Neural progenitor cell (in vitro differentiated cells): ENCODE results near the gene LMBRD2. TPM values are rescaled to one million over a fixed set of nuclear protein-coding genes. Genes with fewer than 3 reads are reported as not detected.

Source experiments
- DNase-seq: peaks from one replicate; pipeline ENCODE4 v3.0.0-alpha.2; 2016; ENCODE audit warnings: low spot score
- H2AFZ ChIP-seq: fragments of 200-600 bp; sonication (generic); replicated peaks from 2 replicates; pipeline ENCODE4 v1.6.1; 2016; ENCODE audit warnings: antibody characterized with exemption
- H3F3A ChIP-seq: fragments of 200-600 bp; sonication (generic); 2 replicates; pipeline ENCODE4 v1.6.1; 2016; ENCODE audit warnings: antibody characterized with exemption, low read depth
- H3K27ac ChIP-seq: fragments of 200-600 bp; sonication (generic); 2 replicates; pipeline ENCODE4 v1.5.1; 2016; ENCODE audit warnings: mild to moderate bottlenecking
- H3K27me3 ChIP-seq: fragments of 200-600 bp; sonication (generic); 2 replicates; pipeline ENCODE4 v1.6.1; 2016; ENCODE audit warnings: mild to moderate bottlenecking, moderate library complexity
- H3K36me3 ChIP-seq: fragments of 200-600 bp; sonication (generic); 2 replicates; pipeline ENCODE4 v1.5.1; 2016
- H3K4me1 ChIP-seq: fragments of 200-600 bp; sonication (generic); 2 replicates; pipeline ENCODE4 v1.6.1; 2016; ENCODE audit warnings: mixed run types
- H3K4me2 ChIP-seq: fragments of 200-600 bp; sonication (generic); 2 replicates; pipeline ENCODE4 v1.6.1; 2016
- H3K4me3 ChIP-seq: fragments of 200-600 bp; sonication (generic); 2 replicates; pipeline ENCODE4 v1.5.1; 2016
- H3K79me2 ChIP-seq: fragments of 200-600 bp; sonication (generic); 2 replicates; pipeline ENCODE4 v1.6.1; 2016; ENCODE audit warnings: low read depth
- H3K9ac ChIP-seq: fragments of 200-600 bp; sonication (generic); 2 replicates; pipeline ENCODE4 v1.6.1; 2016
- H3K9me3 ChIP-seq: fragments of 200-600 bp; sonication (generic); 2 replicates; pipeline ENCODE4 v1.5.1; 2016; ENCODE audit warnings: low read depth
- H4K20me1 ChIP-seq: fragments of 200-600 bp; sonication (generic); 2 replicates; pipeline ENCODE4 v1.6.1; 2016; ENCODE audit warnings: low read depth
- H3K27ac Mint-ChIP-seq: 3 replicates; pipeline ENCODE4 v1.8.0; 2021; ENCODE audit warnings: mixed read lengths
- H3K27me3 Mint-ChIP-seq: 2 replicates; pipeline ENCODE4 v1.8.0; 2022; ENCODE audit warnings: low read depth, mild to moderate bottlenecking, inconsistent platforms, moderate library complexity, mixed read lengths; ENCODE audit not compliant: insufficient read depth
- H3K36me3 Mint-ChIP-seq: 3 replicates; pipeline ENCODE4 v1.8.0; 2021; ENCODE audit warnings: mixed read lengths
- H3K4me1 Mint-ChIP-seq: 3 replicates; pipeline ENCODE4 v1.8.0; 2021; ENCODE audit warnings: mixed read lengths
- H3K4me3 Mint-ChIP-seq: 3 replicates; pipeline ENCODE4 v1.8.0; 2021; ENCODE audit warnings: mild to moderate bottlenecking, moderate library complexity, mixed read lengths
- H3K9me3 Mint-ChIP-seq: 3 replicates; pipeline ENCODE4 v1.8.0; 2020; ENCODE audit warnings: mixed read lengths
- EZH2 ChIP-seq: fragments of 200-600 bp; sonication (generic); IDR thresholded peaks from 2 replicates; pipeline ENCODE4 v1.6.1; 2017; ENCODE audit warnings: antibody characterized with exemption, mild to moderate bottlenecking, moderate library complexity
- EZH2phosphoT487 ChIP-seq: fragments of 200-600 bp; sonication (generic); IDR thresholded peaks from 2 replicates; pipeline ENCODE4 v1.6.1; 2017; ENCODE audit warnings: antibody characterized with exemption
- total RNA-seq: library from RNA; depleted of rRNA; stranded (reverse); fragments of >200 nt; gene quantifications from 2 replicates; pipeline ENCODE4 v1.2.3, GENCODE V29; 2015; ENCODE audit warnings: low replicate concordance
- TF ChIP-seq, protein P1 (sequence below): fragments of 200-600 bp; sonication (generic); IDR thresholded peaks from 2 replicates; pipeline ENCODE4 v1.5.1; 2017; ENCODE audit warnings: antibody characterized with exemption, mild to moderate bottlenecking

The LMBRD2 gene
- total RNA-seq, 1 donor from 2014 or later: 11.8 TPM

DNA sequence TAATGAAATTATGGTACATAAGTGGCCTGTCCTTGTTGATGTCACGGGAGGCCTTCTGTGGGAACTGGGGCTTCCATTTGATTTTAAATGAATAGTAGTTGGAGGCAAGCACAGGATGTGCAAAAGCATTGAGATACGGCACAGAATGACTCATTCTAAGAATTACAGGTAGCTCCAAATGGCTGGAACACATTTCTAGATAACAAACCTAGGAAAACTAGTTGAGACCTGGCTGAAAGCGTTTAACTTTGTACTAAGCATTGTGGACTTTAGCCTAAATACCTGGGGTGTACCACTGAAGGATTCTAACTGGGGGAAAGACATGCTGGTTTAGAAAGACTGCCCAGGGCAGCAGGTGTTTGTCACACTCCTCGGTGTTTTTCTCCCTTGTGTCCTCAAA, 9.7 kb upstream of the LMBRD2 start:
- Mint-ChIP-seq H3K27me3 (no peaks in the 10 kb centered on the region), H3K4me3 (no peak overlapping the region), H3K36me3 (peaks cover 45% of the 10 kb centered on the region), H3K9me3 (no peaks in the 10 kb centered on the region), H3K27ac (no peak overlapping the region), H3K4me1 (peaks cover 3% of the 10 kb centered on the region)
- no peaks in the 10 kb centered on the region for H3F3A ChIP-seq
- no peaks in the 10 kb centered on the region for H3K9me3 ChIP-seq
- H3K27ac ChIP-seq: no peak overlapping the region
- peaks cover 9% of the 10 kb centered on the region for H3K36me3 ChIP-seq
- no peak overlapping the region for H3K4me2 ChIP-seq
- H4K20me1 ChIP-seq: peaks cover 27% of the 10 kb centered on the region
- H3K9ac ChIP-seq: no peak overlapping the region
- H3K27me3 ChIP-seq: no peaks in the 10 kb centered on the region
- no peak overlapping the region for H3K4me3 ChIP-seq
- H3K79me2 ChIP-seq: peaks cover 94% of the 10 kb centered on the region
- H2AFZ ChIP-seq: no peak overlapping the region
- TF ChIP-seq EZH2phosphoT487 (no peak), EZH2 (no peak)
- TF ChIP-seq, protein P1, sequence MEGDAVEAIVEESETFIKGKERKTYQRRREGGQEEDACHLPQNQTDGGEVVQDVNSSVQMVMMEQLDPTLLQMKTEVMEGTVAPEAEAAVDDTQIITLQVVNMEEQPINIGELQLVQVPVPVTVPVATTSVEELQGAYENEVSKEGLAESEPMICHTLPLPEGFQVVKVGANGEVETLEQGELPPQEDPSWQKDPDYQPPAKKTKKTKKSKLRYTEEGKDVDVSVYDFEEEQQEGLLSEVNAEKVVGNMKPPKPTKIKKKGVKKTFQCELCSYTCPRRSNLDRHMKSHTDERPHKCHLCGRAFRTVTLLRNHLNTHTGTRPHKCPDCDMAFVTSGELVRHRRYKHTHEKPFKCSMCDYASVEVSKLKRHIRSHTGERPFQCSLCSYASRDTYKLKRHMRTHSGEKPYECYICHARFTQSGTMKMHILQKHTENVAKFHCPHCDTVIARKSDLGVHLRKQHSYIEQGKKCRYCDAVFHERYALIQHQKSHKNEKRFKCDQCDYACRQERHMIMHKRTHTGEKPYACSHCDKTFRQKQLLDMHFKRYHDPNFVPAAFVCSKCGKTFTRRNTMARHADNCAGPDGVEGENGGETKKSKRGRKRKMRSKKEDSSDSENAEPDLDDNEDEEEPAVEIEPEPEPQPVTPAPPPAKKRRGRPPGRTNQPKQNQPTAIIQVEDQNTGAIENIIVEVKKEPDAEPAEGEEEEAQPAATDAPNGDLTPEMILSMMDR: no peak
- DNase-seq: no peak
- no peaks in the 10 kb centered on the region for H3K4me1 ChIP-seq

DNA sequence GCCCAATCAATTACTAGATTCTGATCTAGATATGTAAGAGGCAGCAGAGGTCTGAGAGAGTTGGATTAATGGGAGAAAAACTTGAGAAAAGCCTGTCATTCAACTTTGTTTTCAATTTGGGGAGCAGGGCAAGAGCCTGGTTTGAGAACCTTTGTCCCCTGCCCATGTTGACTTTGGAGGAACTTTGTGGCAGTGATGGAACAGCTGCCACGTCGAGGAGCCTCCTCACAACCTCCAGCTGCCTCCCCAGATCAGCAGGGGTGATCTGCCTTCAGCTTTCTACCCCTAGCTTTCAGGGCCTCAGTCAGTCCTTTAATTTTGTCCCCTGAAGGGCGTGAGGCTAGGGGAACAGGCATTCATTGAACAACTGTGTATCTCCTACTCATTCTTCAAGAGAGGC, 8.9 kb upstream of the LMBRD2 start:
- Histone ChIP-seq H3K4me3 (no peak overlapping the region), H3K27ac (no peak overlapping the region), H3K27me3 (no peaks in the 10 kb centered on the region), H3K4me1 (no peaks in the 10 kb centered on the region), H3F3A (no peaks in the 10 kb centered on the region), H3K79me2 (peaks cover 94% of the 10 kb centered on the region), H2AFZ (no peak overlapping the region), H3K4me2 (no peak overlapping the region), H3K36me3 (peaks cover 3% of the 10 kb centered on the region), H3K9me3 (no peaks in the 10 kb centered on the region), H3K9ac (no peak overlapping the region), H4K20me1 (peaks cover 29% of the 10 kb centered on the region)
- Mint-ChIP-seq H3K27me3 (no peaks in the 10 kb centered on the region), H3K36me3 (peaks cover 50% of the 10 kb centered on the region), H3K4me3 (no peak overlapping the region), H3K4me1 (peaks cover 8% of the 10 kb centered on the region), H3K9me3 (no peaks in the 10 kb centered on the region), H3K27ac (no peak overlapping the region)
- no peak for TF ChIP-seq EZH2phosphoT487
- TF ChIP-seq, protein P1: no peak
- no peak for DNase-seq

DNA sequence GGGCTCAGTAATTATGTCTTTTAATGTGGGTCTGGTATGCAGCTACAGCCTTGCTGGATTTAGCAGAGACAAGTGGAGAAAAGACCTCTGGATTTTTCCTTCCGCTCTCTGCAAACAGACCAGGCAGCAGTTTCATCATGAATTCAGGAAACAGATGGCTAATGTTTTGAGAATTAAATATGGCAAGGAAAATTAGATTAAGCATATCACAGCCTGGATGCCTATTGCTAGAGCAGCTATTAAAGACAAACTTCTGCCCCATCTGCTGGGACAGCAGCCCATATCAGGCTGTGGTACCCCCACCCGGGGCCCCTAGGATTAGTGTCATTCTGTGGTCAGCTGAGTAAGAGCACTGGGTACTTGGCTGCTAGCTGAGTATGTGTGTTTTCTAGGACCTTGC, 6.5 kb upstream of the LMBRD2 start:
- H3K4me3 ChIP-seq: no peak overlapping the region
- no peak overlapping the region for H3K4me2 ChIP-seq
- Mint-ChIP-seq H3K27me3 (peaks cover 3% of the 10 kb centered on the region), H3K36me3 (peaks cover 61% of the 10 kb centered on the region), H3K9me3 (no peaks in the 10 kb centered on the region), H3K4me1 (peaks cover 19% of the 10 kb centered on the region), H3K27ac (no peak overlapping the region), H3K4me3 (no peak overlapping the region)
- H3K36me3 ChIP-seq: peaks cover 9% of the 10 kb centered on the region
- peaks cover 9% of the 10 kb centered on the region for H3K4me1 ChIP-seq
- no peak overlapping the region for H3K27ac ChIP-seq
- H3K79me2 ChIP-seq: peaks cover 98% of the 10 kb centered on the region
- H4K20me1 ChIP-seq: peaks cover 30% of the 10 kb centered on the region
- no peak for TF ChIP-seq EZH2phosphoT487
- TF ChIP-seq, protein P1: no peak
- no peak for DNase-seq
- no peaks in the 10 kb centered on the region for H3F3A ChIP-seq
- H2AFZ ChIP-seq: no peak overlapping the region
- H3K27me3 ChIP-seq: no peaks in the 10 kb centered on the region
- H3K9ac ChIP-seq: no peak overlapping the region
- no peaks in the 10 kb centered on the region for H3K9me3 ChIP-seq

DNA sequence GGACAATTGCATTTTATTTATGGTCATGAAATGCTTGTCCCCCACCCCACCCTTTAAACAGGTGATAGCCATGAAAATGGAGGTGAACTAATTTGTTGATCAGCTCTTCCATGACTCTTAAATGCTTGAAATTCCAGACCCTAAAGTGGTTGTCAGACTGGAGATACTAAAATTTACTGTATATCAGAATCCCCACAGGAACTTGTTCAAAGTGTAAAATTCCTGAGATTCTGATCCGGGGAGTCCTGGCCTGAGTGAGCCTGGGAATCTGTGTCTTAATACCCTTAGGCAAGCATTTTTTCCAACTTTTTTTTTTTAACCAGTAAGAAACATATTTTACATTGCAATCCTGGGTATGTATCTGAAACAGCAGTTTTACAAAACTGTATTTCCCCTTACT, 4.9 kb upstream of the LMBRD2 start:
- no peak overlapping the region for H3K4me3 Mint-ChIP-seq

More for the DNA sequence above, 4.9 kb upstream of the LMBRD2 start:
- Histone ChIP-seq H3K4me2 (no peak overlapping the region), H3K79me2 (peaks cover 94% of the 10 kb centered on the region), H3F3A (peaks cover under 1% of the 10 kb centered on the region), H3K36me3 (peaks cover 9% of the 10 kb centered on the region), H3K4me1 (peaks cover 12% of the 10 kb centered on the region), H3K27ac (no peak overlapping the region), H3K9ac (no peak overlapping the region), H3K4me3 (no peak overlapping the region), H2AFZ (no peak overlapping the region), H3K27me3 (no peaks in the 10 kb centered on the region), H4K20me1 (peaks cover 30% of the 10 kb centered on the region), H3K9me3 (no peaks in the 10 kb centered on the region)
- no peaks in the 10 kb centered on the region for H3K9me3 Mint-ChIP-seq
- no peak for DNase-seq
- TF ChIP-seq EZH2 (no peak), EZH2phosphoT487 (no peak)
- TF ChIP-seq, protein P1: no peak
- peaks cover 47% of the 10 kb centered on the region for H3K36me3 Mint-ChIP-seq
- peaks cover 4% of the 10 kb centered on the region for H3K27me3 Mint-ChIP-seq
- H3K27ac Mint-ChIP-seq: no peak overlapping the region
- peaks cover 27% of the 10 kb centered on the region for H3K4me1 Mint-ChIP-seq
